Immature natural killer cell (primary cell): ENCODE measurements around the gene PLCB4. TPM values are rescaled to one million over a fixed set of nuclear protein-coding genes. Genes with fewer than 3 reads are reported as not detected.

Experiments used
- DNase-seq, 3 donors: peaks; one replicate each; pipeline ENCODE4 v3.0.0; 2022; ENCODE audit warnings: mixed read lengths in 1 of 3
- H3K27ac Mint-ChIP-seq, 6 donors: one replicate each; pipeline ENCODE4 v1.8.0; 2020; ENCODE audit warnings: mixed read lengths in 6 of 6, mild to moderate bottlenecking in 5 of 6, inconsistent platforms in 4 of 6, moderate library complexity in 3 of 6
- H3K27me3 Mint-ChIP-seq, 3 donors: one replicate each; pipeline ENCODE4 v1.8.0; 2020 to 2021; ENCODE audit warnings: low read depth in 3 of 3, mild to moderate bottlenecking in 3 of 3, mixed read lengths in 3 of 3, moderate library complexity in 3 of 3, inconsistent platforms in 1 of 3
- H3K36me3 Mint-ChIP-seq, 3 donors: one replicate each; pipeline ENCODE4 v1.8.0; 2020; ENCODE audit warnings: mixed read lengths in 3 of 3, inconsistent platforms in 2 of 3, mild to moderate bottlenecking in 2 of 3
- H3K4me1 Mint-ChIP-seq, 2 donors: one replicate each; pipeline ENCODE4 v1.8.0; 2020; ENCODE audit warnings: inconsistent platforms in 2 of 2, mild to moderate bottlenecking in 2 of 2, mixed read lengths in 2 of 2, moderate library complexity in 1 of 2
- H3K4me3 Mint-ChIP-seq, 5 donors: one replicate each; pipeline ENCODE4 v1.8.0; 2020; ENCODE audit warnings: mild to moderate bottlenecking in 5 of 5, mixed read lengths in 5 of 5, inconsistent platforms in 3 of 5, moderate library complexity in 3 of 5
- H3K9me3 Mint-ChIP-seq, 6 donors: one replicate each; pipeline ENCODE4 v1.8.0; 2020; ENCODE audit warnings: mild to moderate bottlenecking in 6 of 6, mixed read lengths in 6 of 6, inconsistent platforms in 4 of 6, moderate library complexity in 3 of 6
- polyA plus RNA-seq, 3 donors: library from polyadenylated mRNA; unstranded; fragments of 300-500 nt; fragmentation: Illumina TruSeq; gene quantifications; one replicate each; pipeline ENCODE4 v1.2.3, GENCODE V29; 2021

PLCB4 gene
- not detected for polyA plus RNA-seq

- peaks cover 2 to 9% of the 10 kb centered on the region in 2 donors for H3K4me1 Mint-ChIP-seq
- H3K36me3 Mint-ChIP-seq = peaks cover 0 to 4% (median 0%) of the 10 kb centered on the region in 3 donors
- no peak within 1 kb of the TSS for H3K27ac Mint-ChIP-seq
- H3K27me3 Mint-ChIP-seq = peaks cover 0 to 3% (median 3%) of the 10 kb centered on the region in 3 donors
- H3K9me3 Mint-ChIP-seq = peaks cover 0 to 9% (median 2%) of the 10 kb centered on the region in 6 donors
- no peak for DNase-seq
- H3K4me3 Mint-ChIP-seq = peak within 1 kb of the TSS; percentile 61 to 80 (median 70)
These were observed at the start of gene PLCB4 for GRCh38 chr20:9068841-9069663. Gene PLCB4, plus strand, starts transcription at chr20:9069087. Its CDS starts 238,728 bp downstream, at chr20:9307815.

GRCh38 chr20:9019833-9020232 is 49.1 kb upstream of the PLCB4 start:
- H3K36me3 Mint-ChIP-seq = no peaks in the 10 kb centered on the region
- H3K9me3 Mint-ChIP-seq = peaks cover 0 to 10% (median 0%) of the 10 kb centered on the region in 6 donors
- H3K4me3 Mint-ChIP-seq = peak overlapping the region in 1 of 5 donors; percentile 19
- peaks cover 0 to 4% (median 0%) of the 10 kb centered on the region in 3 donors for H3K27me3 Mint-ChIP-seq
- peak in 2 of 3 donors; percentile 2 to 10 for DNase-seq
- peaks cover 6 to 11% of the 10 kb centered on the region in 2 donors for H3K4me1 Mint-ChIP-seq
- no peak overlapping the region for H3K27ac Mint-ChIP-seq

- no peak overlapping the region for H3K4me3 Mint-ChIP-seq
- DNase-seq = no peak
- H3K4me1 Mint-ChIP-seq = peaks cover 6 to 11% of the 10 kb centered on the region in 2 donors
- peaks cover 0 to 4% (median 0%) of the 10 kb centered on the region in 3 donors for H3K27me3 Mint-ChIP-seq
- H3K36me3 Mint-ChIP-seq = no peaks in the 10 kb centered on the region
- H3K27ac Mint-ChIP-seq = no peak overlapping the region
- peaks cover 0 to 10% (median 0%) of the 10 kb centered on the region in 6 donors for H3K9me3 Mint-ChIP-seq
These were observed 47.7 kb upstream of the PLCB4 start for GRCh38 chr20:9021216-9021615.

GRCh38 chr20:9021699-9022098 is 47.2 kb upstream of the PLCB4 start:
- Mint-ChIP-seq H3K9me3 (peaks cover 0 to 10% (median under 1%) of the 10 kb centered on the region in 6 donors), H3K36me3 (no peaks in the 10 kb centered on the region), H3K27me3 (peaks cover 0 to 4% (median 0%) of the 10 kb centered on the region in 3 donors), H3K4me1 (peaks cover 6 to 11% of the 10 kb centered on the region in 2 donors), H3K4me3 (no peak overlapping the region), H3K27ac (no peak overlapping the region)
- DNase-seq = no peak

GRCh38 chr20:9022376-9022775 is 46.5 kb upstream of the PLCB4 start:
- H3K36me3 Mint-ChIP-seq = no peaks in the 10 kb centered on the region
- no peak for DNase-seq
- H3K27ac Mint-ChIP-seq = no peak overlapping the region
- H3K9me3 Mint-ChIP-seq = peaks cover 0 to 10% (median 1%) of the 10 kb centered on the region in 6 donors
- H3K27me3 Mint-ChIP-seq = peaks cover 0 to 2% (median 0%) of the 10 kb centered on the region in 3 donors
- H3K4me1 Mint-ChIP-seq = peaks cover 6 to 11% of the 10 kb centered on the region in 2 donors
- no peak overlapping the region for H3K4me3 Mint-ChIP-seq

- no peak overlapping the region for H3K4me3 Mint-ChIP-seq
- peaks cover 2 to 5% of the 10 kb centered on the region in 2 donors for H3K4me1 Mint-ChIP-seq
- H3K36me3 Mint-ChIP-seq = no peaks in the 10 kb centered on the region
- peaks cover 0 to 10% (median under 1%) of the 10 kb centered on the region in 6 donors for H3K9me3 Mint-ChIP-seq
- no peak overlapping the region for H3K27ac Mint-ChIP-seq
- no peak for DNase-seq
- peaks cover 0 to 2% (median 0%) of the 10 kb centered on the region in 3 donors for H3K27me3 Mint-ChIP-seq
These were observed 44.3 kb upstream of the PLCB4 start for GRCh38 chr20:9024606-9025005.

GRCh38 chr20:9025011-9025410 is 43.9 kb upstream of the PLCB4 start:
- no peak for DNase-seq
- Mint-ChIP-seq H3K27ac (no peak overlapping the region), H3K4me3 (no peak overlapping the region), H3K4me1 (peaks cover 1% of the 10 kb centered on the region in 2 donors), H3K9me3 (peaks cover 0 to 10% (median under 1%) of the 10 kb centered on the region in 6 donors), H3K27me3 (peaks cover 0 to 2% (median 0%) of the 10 kb centered on the region in 3 donors), H3K36me3 (no peaks in the 10 kb centered on the region)

- Mint-ChIP-seq H3K4me1 (peaks cover 0 to under 1% of the 10 kb centered on the region in 2 donors), H3K27me3 (peaks cover 0 to 2% (median 0%) of the 10 kb centered on the region in 3 donors), H3K27ac (no peak overlapping the region), H3K36me3 (no peaks in the 10 kb centered on the region), H3K9me3 (peaks cover 0 to 10% (median 2%) of the 10 kb centered on the region in 6 donors), H3K4me3 (no peak overlapping the region)
- no peak for DNase-seq
These were observed 43.2 kb upstream of the PLCB4 start for GRCh38 chr20:9025643-9026042.

- peaks cover 0 to 10% (median 2%) of the 10 kb centered on the region in 6 donors for H3K9me3 Mint-ChIP-seq
- no peak for DNase-seq
These were observed 41.3 kb upstream of the PLCB4 start for GRCh38 chr20:9027626-9028025.

GRCh38 chr20:9028419-9028818 is 40.5 kb upstream of the PLCB4 start:
- Mint-ChIP-seq H3K9me3 (peaks cover 0 to 12% (median 2%) of the 10 kb centered on the region in 6 donors), H3K4me3 (no peak overlapping the region), H3K4me1 (no peaks in the 10 kb centered on the region), H3K36me3 (no peaks in the 10 kb centered on the region), H3K27ac (no peak overlapping the region), H3K27me3 (peaks cover 0 to 3% (median 0%) of the 10 kb centered on the region in 3 donors)
- no peak for DNase-seq

More at GRCh38 chr20:9027626-9028025, 41.3 kb upstream of the PLCB4 start:
- Mint-ChIP-seq H3K27me3 (peaks cover 0 to 3% (median 0%) of the 10 kb centered on the region in 3 donors), H3K4me1 (no peaks in the 10 kb centered on the region), H3K4me3 (no peak overlapping the region), H3K27ac (no peak overlapping the region), H3K36me3 (no peaks in the 10 kb centered on the region)

- Mint-ChIP-seq H3K9me3 (peaks cover 0 to 17% (median 2%) of the 10 kb centered on the region in 6 donors), H3K36me3 (no peaks in the 10 kb centered on the region), H3K4me3 (no peak overlapping the region), H3K27me3 (peaks cover 0 to 5% (median 0%) of the 10 kb centered on the region in 3 donors), H3K4me1 (no peaks in the 10 kb centered on the region), H3K27ac (no peak overlapping the region)
- no peak for DNase-seq
These were observed 36.9 kb upstream of the PLCB4 start for GRCh38 chr20:9031991-9032390.

- peaks cover 0 to 5% (median 0%) of the 10 kb centered on the region in 3 donors for H3K27me3 Mint-ChIP-seq
- no peaks in the 10 kb centered on the region for H3K36me3 Mint-ChIP-seq
- no peak overlapping the region for H3K27ac Mint-ChIP-seq
- H3K4me1 Mint-ChIP-seq = no peaks in the 10 kb centered on the region
- no peak overlapping the region for H3K4me3 Mint-ChIP-seq
- H3K9me3 Mint-ChIP-seq = peaks cover 0 to 17% (median 2%) of the 10 kb centered on the region in 6 donors
- DNase-seq = no peak
These were observed 36.1 kb upstream of the PLCB4 start for GRCh38 chr20:9032758-9033157.

- no peak overlapping the region for H3K4me3 Mint-ChIP-seq
- DNase-seq = no peak
- peaks cover 0 to 5% (median 2%) of the 10 kb centered on the region in 3 donors for H3K27me3 Mint-ChIP-seq
- H3K36me3 Mint-ChIP-seq = no peaks in the 10 kb centered on the region
- H3K4me1 Mint-ChIP-seq = no peaks in the 10 kb centered on the region
- no peak overlapping the region for H3K27ac Mint-ChIP-seq
- peaks cover 0 to 22% (median 4%) of the 10 kb centered on the region in 6 donors for H3K9me3 Mint-ChIP-seq
These were observed 33.8 kb upstream of the PLCB4 start for GRCh38 chr20:9035126-9035525.

GRCh38 chr20:9036593-9036992 is 32.3 kb upstream of the PLCB4 start:
- Mint-ChIP-seq H3K27me3 (peaks cover 0 to 5% (median 2%) of the 10 kb centered on the region in 3 donors), H3K4me3 (no peak overlapping the region), H3K9me3 (peaks cover 0 to 22% (median 3%) of the 10 kb centered on the region in 6 donors), H3K4me1 (no peaks in the 10 kb centered on the region), H3K27ac (no peak overlapping the region), H3K36me3 (no peaks in the 10 kb centered on the region)
- no peak for DNase-seq
